Measurements from ENCODE around the gene GLP1R. TPM values are rescaled to one million over a fixed set of nuclear protein-coding genes. Genes with fewer than 3 reads are reported as not detected.

GLP1R gene
- total RNA-seq, 4 donors from 2014 or later, result not detected

- H3K36me3 ChIP-seq, result no peaks in the 10 kb centered on the region
- no peak overlapping the region for H3K27ac ChIP-seq (replicated peaks in 1 of 4)
- 68% methylated on average over 7 of the region's 10 CpGs for WGBS
- no peak overlapping the region for H3K4me3 ChIP-seq
- intact Hi-C loops (cut with DNase I), result no loop called here
- H3K4me1 ChIP-seq, result no peaks in the 10 kb centered on the region
- no peak for DNase-seq (ENCODE audit: extremely low spot score)
- H3K9me3 ChIP-seq, result no peaks in the 10 kb centered on the region
- peaks cover 0 to 48% (median 0%) of the 10 kb centered on the region in 4 donors for H3K27me3 ChIP-seq
- TF ChIP-seq EP300 (IDR thresholded peaks at IDR 0.05) (no peak), CTCF (IDR thresholded peaks at IDR 0.05) (no peak), POLR2AphosphoS5 (IDR thresholded peaks at IDR 0.05) (no peak), POLR2A (IDR thresholded peaks at IDR 0.05; ENCODE audit: low read depth) (no peak)
Measured at GRCh38 chr6:39062014-39062740, 13.6 kb downstream of the GLP1R start.

DNA sequence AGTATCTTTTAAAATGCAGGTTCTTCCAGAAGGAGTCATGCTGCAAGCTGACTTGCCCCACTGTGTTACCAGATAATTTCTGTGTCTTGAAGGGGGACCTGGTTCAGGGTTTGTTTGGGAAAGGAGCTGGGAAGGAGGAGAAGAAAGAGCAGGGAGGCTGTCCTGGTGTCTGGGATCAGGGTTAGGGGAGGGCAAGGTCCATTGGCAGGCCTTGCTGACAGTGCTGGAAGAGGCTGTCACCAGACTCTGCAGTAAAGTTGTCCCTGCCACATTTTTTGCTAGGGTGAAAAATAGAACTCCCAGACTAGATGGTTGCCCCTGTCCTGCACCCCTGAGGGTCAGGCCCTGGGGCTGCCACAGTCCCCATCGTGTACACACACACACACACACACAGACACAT is 14.9 kb downstream of the GLP1R start:
- intact Hi-C loops (cut with DNase I), result no loop called here
- Histone ChIP-seq H3K36me3 (no peaks in the 10 kb centered on the region), H3K27ac (replicated peaks in 1 of 4) (no peak overlapping the region), H3K27me3 (peaks cover 0 to 43% (median 0%) of the 10 kb centered on the region in 4 donors), H3K4me1 (no peaks in the 10 kb centered on the region), H3K4me3 (no peak overlapping the region), H3K9me3 (no peaks in the 10 kb centered on the region)
- 56% methylated on average over 1 of the region's 1 CpG for WGBS
- no peak for DNase-seq (ENCODE audit: extremely low spot score)
- TF ChIP-seq EP300 (IDR thresholded peaks at IDR 0.05) (no peak), CTCF (IDR thresholded peaks at IDR 0.05) (no peak), POLR2AphosphoS5 (IDR thresholded peaks at IDR 0.05) (no peak), POLR2A (IDR thresholded peaks at IDR 0.05; ENCODE audit: low read depth) (no peak)

DNA sequence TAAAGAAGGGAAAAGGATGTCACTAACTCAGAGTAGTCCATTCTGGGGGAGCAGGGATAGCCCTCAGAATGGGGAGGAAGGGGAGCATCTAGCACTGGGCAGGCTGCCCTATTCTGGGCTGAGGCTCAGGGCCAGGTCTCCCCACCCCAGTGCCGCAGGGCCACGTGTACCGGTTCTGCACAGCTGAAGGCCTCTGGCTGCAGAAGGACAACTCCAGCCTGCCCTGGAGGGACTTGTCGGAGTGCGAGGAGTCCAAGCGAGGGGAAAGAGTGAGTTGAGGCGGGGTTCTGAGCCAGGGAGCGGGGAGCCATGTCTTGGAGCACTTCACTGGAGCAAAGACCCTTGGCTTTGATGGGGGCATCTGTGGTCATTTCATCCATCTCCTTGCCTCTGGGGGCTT is 17.0 kb downstream of the GLP1R start:
- no peak overlapping the region for H3K27ac ChIP-seq (replicated peaks in 1 of 4)
- H3K9me3 ChIP-seq, result no peaks in the 10 kb centered on the region
- intact Hi-C loops (cut with DNase I), result no loop called here
- H3K4me3 ChIP-seq, result no peak overlapping the region
- H3K27me3 ChIP-seq, result peaks cover 0 to 27% (median 0%) of the 10 kb centered on the region in 4 donors
- no peak for TF ChIP-seq EP300 (IDR thresholded peaks at IDR 0.05)
- no peak for TF ChIP-seq POLR2A (IDR thresholded peaks at IDR 0.05; ENCODE audit: low read depth)
- no peak for TF ChIP-seq CTCF (IDR thresholded peaks at IDR 0.05)
- no peak for TF ChIP-seq POLR2AphosphoS5 (IDR thresholded peaks at IDR 0.05)
- H3K36me3 ChIP-seq, result no peaks in the 10 kb centered on the region
- no peak for DNase-seq (ENCODE audit: extremely low spot score)
- WGBS, result 75% methylated on average over 8 of the region's 8 CpGs
- no peaks in the 10 kb centered on the region for H3K4me1 ChIP-seq

DNA sequence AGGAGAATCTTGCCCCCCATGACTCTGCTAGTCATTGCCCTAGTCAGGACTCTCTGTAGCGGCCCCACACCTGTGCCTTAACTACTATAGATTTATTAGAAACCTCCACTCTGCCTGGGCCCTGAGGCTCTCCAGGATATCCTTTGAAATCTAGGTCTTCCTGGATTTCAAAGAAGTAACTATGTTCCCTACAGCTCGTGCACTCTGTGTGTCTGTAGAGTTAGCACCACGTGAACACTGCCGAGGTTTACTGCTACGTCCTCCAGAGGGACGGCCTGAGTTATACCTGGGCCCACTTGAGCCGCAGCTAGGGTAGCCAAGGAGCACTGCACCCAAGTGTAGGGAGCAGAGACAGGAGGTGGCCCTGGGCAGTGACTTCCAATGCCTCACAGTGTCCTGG is 19.8 kb downstream of the GLP1R start:
- no peaks in the 10 kb centered on the region for H3K9me3 ChIP-seq

More for the DNA sequence above, 19.8 kb downstream of the GLP1R start:
- no peak overlapping the region for H3K27ac ChIP-seq (replicated peaks in 1 of 4)
- no peaks in the 10 kb centered on the region for H3K36me3 ChIP-seq
- no peak for DNase-seq (ENCODE audit: extremely low spot score)
- H3K4me3 ChIP-seq, result no peak overlapping the region
- no peak for TF ChIP-seq EP300 (IDR thresholded peaks at IDR 0.05)
- TF ChIP-seq POLR2AphosphoS5 (IDR thresholded peaks at IDR 0.05), result no peak
- TF ChIP-seq POLR2A (IDR thresholded peaks at IDR 0.05; ENCODE audit: low read depth), result no peak
- TF ChIP-seq CTCF (IDR thresholded peaks at IDR 0.05), result no peak
- intact Hi-C loops (cut with DNase I), result no loop called here
- H3K4me1 ChIP-seq, result no peaks in the 10 kb centered on the region
- peaks cover 0 to 22% (median 0%) of the 10 kb centered on the region in 4 donors for H3K27me3 ChIP-seq
- 85% methylated on average over 7 of the region's 7 CpGs for WGBS

All from esophagus muscularis mucosa (tissue), 4 donors.